Gastrocnemius medialis (tissue), 4 donors: ENCODE measurements around the gene CYTH3. TPM values are rescaled to one million over a fixed set of nuclear protein-coding genes. Genes with fewer than 3 reads are reported as not detected.
A peak's percentile ranks its signal among the peaks of the same experiment; 100 is the strongest.

Source experiments
- ATAC-seq, 2 donors: fragments of 150-250 bp; one replicate each; pipeline ENCODE4 v1.9.1; 2016
- DNase-seq, 2 donors: peaks; one replicate each; pipeline ENCODE4 v3.0.0-alpha.2; 2019
- H3K27ac ChIP-seq, 4 donors: fragments of 200-600 bp; sonication (generic); 1 replicate in 1 of 4; 2 replicates in 3 of 4; pipeline ENCODE4 v1.5.1; 2016 to 2018; ENCODE audit warnings: mild to moderate bottlenecking in 2 of 4, moderate library complexity in 1 of 4
- H3K27me3 ChIP-seq, 3 donors: fragments of 200-600 bp; sonication (generic) in 2 of 3; 1 replicate in 1 of 3; 2 replicates in 2 of 3; pipeline versions ENCODE4 v1.5.1 to v1.6.0; 2016 to 2019; ENCODE audit warnings: mild to moderate bottlenecking in 1 of 3, moderate library complexity in 1 of 3
- H3K36me3 ChIP-seq, 2 donors: fragments of 200-600 bp; sonication (generic) in 1 of 2; one replicate each; pipeline ENCODE4 v1.5.1; 2017 to 2018
- H3K4me1 ChIP-seq, 2 donors: fragments of 200-600 bp; sonication (generic) in 1 of 2; one replicate each; pipeline ENCODE4 v1.5.1; 2016 to 2017; ENCODE audit warnings: mild to moderate bottlenecking in 2 of 2
- H3K4me3 ChIP-seq, 4 donors: fragments of 200-600 bp; sonication (generic) in 3 of 4; 1 replicate in 1 of 4; 2 replicates in 3 of 4; pipeline ENCODE4 v1.5.1; 2016 to 2019; ENCODE audit warnings: mild to moderate bottlenecking in 2 of 4
- H3K9me3 ChIP-seq, 3 donors: fragments of 200-600 bp; sonication (generic) in 2 of 3; 1 replicate in 1 of 3; 2 replicates in 2 of 3; pipeline ENCODE4 v1.5.1; 2016 to 2019
- POLR2A ChIP-seq, 2 donors: fragments of 450-650 bp; IDR thresholded peaks; one replicate each; pipeline ENCODE4 v1.6.1; 2017; ENCODE audit warnings: antibody characterized with exemption in 2 of 2, mild to moderate bottlenecking in 2 of 2, moderate library complexity in 2 of 2
- in situ Hi-C, 4 donors: fragments of 200-750 bp; cut with MboI; loops; one replicate each; pipeline versions ENCODE4 v1.15.0 to v1.8.0; 2017; ENCODE audit warnings: low sequenced_read_pairs in 4 of 4
- intact Hi-C: fragments of 100-400 bp; cut with DNase I; formaldehyde crosslinking; loops from one replicate; pipeline ENCODE4 v1.15.1; 2023; ENCODE audit warnings: low total_unique reads
- total RNA-seq, 4 donors: library from RNA; depleted of rRNA; stranded (reverse); fragments of >200 nt; gene quantifications; one replicate each; pipeline versions ENCODE4 v1.1.0 to v1.2.3, GENCODE V29; 2016
- TF ChIP-seq, protein P1 (sequence below), 5 experiments: fragments of 450-650 bp in 3 of 5; fragments of 200-600 bp in 2 of 5; sonication (generic) in 2 of 5; IDR thresholded peaks in 4 of 5; conservative IDR thresholded peaks in 1 of 5; 1 replicate in 4 of 5; 2 replicates in 1 of 5; pipeline ENCODE4 v1.5.1; 2016 to 2019; ENCODE audit warnings: antibody characterized with exemption in 5 of 5, mild to moderate bottlenecking in 3 of 5, moderate library complexity in 3 of 5

Gene CYTH3
- total RNA-seq, 4 donors from 2014 or later: 14.3 to 20.2 (median 16.7) TPM

DNA sequence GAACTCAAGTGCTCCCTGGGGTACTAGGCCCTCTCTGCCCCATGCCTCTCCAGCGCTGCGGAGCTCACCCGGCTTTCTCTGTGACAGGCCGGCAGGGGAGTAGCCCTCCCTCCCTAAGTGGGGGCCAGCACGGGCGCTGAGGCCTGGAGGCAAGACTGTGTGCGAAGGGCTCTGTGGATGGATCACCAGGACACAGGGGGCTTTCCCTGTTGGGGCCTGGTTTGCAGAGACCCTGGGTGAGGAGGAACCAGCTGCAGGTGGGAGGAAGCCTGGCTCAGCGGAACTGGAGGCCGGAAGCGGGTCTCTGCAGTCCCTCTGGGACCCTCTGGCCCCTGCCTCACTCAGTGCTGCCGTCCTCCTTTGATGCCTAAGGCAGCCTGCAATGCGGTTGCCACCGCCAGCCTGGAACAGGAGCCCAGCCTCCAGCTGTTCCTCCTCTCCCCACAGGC is 106.0 kb downstream of the CYTH3 start:
- Histone ChIP-seq H3K27me3 (no peaks in the 10 kb centered on the region), H3K4me3 (no peak overlapping the region), H3K36me3 (peaks cover 0 to 21% of the 10 kb centered on the region in 2 donors), H3K9me3 (no peaks in the 10 kb centered on the region), H3K4me1 (peaks cover 7 to 13% of the 10 kb centered on the region in 2 donors), H3K27ac (peak overlapping the region in 2 of 4 donors; percentile 27 to 46)
- intact Hi-C loops: no loop called here
- TF ChIP-seq, protein P1, sequence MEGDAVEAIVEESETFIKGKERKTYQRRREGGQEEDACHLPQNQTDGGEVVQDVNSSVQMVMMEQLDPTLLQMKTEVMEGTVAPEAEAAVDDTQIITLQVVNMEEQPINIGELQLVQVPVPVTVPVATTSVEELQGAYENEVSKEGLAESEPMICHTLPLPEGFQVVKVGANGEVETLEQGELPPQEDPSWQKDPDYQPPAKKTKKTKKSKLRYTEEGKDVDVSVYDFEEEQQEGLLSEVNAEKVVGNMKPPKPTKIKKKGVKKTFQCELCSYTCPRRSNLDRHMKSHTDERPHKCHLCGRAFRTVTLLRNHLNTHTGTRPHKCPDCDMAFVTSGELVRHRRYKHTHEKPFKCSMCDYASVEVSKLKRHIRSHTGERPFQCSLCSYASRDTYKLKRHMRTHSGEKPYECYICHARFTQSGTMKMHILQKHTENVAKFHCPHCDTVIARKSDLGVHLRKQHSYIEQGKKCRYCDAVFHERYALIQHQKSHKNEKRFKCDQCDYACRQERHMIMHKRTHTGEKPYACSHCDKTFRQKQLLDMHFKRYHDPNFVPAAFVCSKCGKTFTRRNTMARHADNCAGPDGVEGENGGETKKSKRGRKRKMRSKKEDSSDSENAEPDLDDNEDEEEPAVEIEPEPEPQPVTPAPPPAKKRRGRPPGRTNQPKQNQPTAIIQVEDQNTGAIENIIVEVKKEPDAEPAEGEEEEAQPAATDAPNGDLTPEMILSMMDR (IDR thresholded peaks at IDR 0.05 in 4 of 5, conservative IDR thresholded peaks at IDR 0.05 in 1 of 5): no peak
- TF ChIP-seq POLR2A (IDR thresholded peaks at IDR 0.05): no peak
- no peak for ATAC-seq
- DNase-seq: no peak
- in situ Hi-C loops: no loop called here

DNA sequence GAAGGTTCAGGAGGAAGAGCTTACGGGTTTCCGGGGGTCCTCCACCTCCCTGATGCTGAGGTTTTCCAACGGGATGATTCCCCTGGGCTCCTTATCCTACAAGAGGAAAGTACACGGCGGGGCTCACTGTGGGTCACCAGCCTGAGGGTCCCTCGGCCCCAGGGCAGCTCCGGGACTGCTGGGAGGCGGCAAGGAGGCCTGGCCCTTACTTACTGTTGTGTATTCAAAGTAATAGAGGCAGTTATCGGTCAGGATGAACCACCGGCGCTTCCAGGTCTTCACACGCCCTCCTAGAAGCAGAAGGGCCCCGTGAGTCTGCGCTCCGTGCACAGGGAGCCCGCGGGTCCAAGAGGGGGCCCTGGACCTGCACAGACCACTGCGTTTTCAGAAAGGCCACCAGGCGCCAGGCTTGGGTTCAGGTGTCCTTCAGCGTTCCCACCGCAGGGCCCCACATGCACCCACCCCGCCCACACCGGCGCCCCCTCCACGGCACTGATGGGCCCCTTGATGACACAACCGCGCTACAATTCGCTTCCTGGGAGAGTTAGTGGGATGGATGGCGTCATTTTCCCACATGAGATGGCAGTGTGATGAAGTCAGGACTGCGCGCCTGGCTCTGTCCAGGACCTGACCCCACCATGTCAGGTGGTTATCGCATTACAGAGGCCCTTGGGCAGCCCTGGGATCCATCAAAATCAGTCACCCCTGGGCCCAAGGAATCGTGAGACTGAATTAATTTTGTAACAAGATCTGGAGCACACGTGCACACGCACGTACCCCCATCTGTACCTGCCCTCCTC is 106.7 kb downstream of the CYTH3 start:
- ATAC-seq (no peak), DNase-seq (no peak)
- in situ Hi-C loops (no loop called here), intact Hi-C loops (no loop called here)
- Histone ChIP-seq H3K4me1 (peaks cover 7 to 13% of the 10 kb centered on the region in 2 donors), H3K27ac (peak overlapping the region in 1 of 4 donors; percentile 46), H3K4me3 (no peak overlapping the region), H3K36me3 (peaks cover 0 to 18% of the 10 kb centered on the region in 2 donors), H3K9me3 (no peaks in the 10 kb centered on the region), H3K27me3 (no peaks in the 10 kb centered on the region)
- TF ChIP-seq POLR2A (IDR thresholded peaks at IDR 0.05): no peak
- TF ChIP-seq, protein P1 (IDR thresholded peaks at IDR 0.05 in 4 of 5, conservative IDR thresholded peaks at IDR 0.05 in 1 of 5): no peak

DNA sequence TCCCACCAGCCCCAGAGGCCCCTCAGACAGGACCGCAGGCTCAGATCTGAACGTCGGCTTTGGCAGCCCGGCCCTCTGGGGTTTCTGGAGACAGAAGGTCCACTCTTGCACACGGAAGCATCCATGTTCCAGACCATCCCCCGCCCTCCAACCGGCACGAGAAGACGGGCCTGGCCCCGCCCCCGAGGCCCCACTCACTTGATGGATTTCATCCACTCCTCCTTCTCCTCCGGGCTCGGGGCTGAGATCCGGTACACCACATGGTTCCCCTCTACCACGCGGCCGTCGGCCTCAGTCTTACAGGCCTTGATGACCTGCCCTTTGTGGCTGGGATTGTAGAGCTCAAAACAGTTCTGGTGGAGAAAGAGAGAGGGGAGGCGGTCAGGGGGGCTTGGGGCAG is 107.3 kb downstream of the CYTH3 start:
- ATAC-seq (no peak), DNase-seq (no peak)
- Histone ChIP-seq H3K27ac (peak overlapping the region in 3 of 4 donors; percentile 12 to 33 (median 25)), H3K4me3 (no peak overlapping the region), H3K4me1 (peaks cover 7 to 19% of the 10 kb centered on the region in 2 donors), H3K27me3 (no peaks in the 10 kb centered on the region), H3K36me3 (peaks cover 0 to 14% of the 10 kb centered on the region in 2 donors), H3K9me3 (no peaks in the 10 kb centered on the region)
- TF ChIP-seq, protein P1 (IDR thresholded peaks at IDR 0.05 in 4 of 5, conservative IDR thresholded peaks at IDR 0.05 in 1 of 5): no peak
- no peak for TF ChIP-seq POLR2A (IDR thresholded peaks at IDR 0.05)
- intact Hi-C loops (no loop called here), in situ Hi-C loops (no loop called here)

DNA sequence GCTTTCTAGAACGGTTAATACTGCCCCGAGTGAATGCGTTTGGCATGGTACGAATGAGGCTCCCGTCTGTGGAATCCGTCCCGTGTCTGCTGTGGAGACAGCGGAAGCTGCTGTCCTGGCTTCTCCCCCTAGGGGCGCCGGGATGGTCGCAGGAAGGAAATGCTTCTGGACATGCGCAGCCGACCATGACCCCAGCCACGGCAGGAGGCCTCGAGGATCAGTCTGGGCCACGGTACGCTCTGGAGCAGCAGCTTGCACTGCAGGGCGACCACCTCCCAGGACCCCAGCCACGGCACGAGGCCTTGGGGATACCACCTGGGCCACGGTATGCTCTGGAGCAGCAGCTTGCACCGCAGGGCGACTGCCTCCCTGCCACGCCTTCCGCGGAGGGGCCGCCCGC is 107.9 kb downstream of the CYTH3 start:
- TF ChIP-seq POLR2A (IDR thresholded peaks at IDR 0.05): no peak
- TF ChIP-seq, protein P1 (IDR thresholded peaks at IDR 0.05 in 4 of 5, conservative IDR thresholded peaks at IDR 0.05 in 1 of 5): peak in 2 of 5 experiments; percentile 7 to 8
- Histone ChIP-seq H3K27ac (peak overlapping the region in 3 of 4 donors; percentile 12 to 33 (median 25)), H3K4me3 (no peak overlapping the region), H3K27me3 (no peaks in the 10 kb centered on the region), H3K9me3 (no peaks in the 10 kb centered on the region), H3K36me3 (peaks cover 0 to 15% of the 10 kb centered on the region in 2 donors), H3K4me1 (peaks cover 7 to 22% of the 10 kb centered on the region in 2 donors)
- in situ Hi-C loops (loop anchor here in 1 of 4 donors (5.0 kb wide), 1 partner anchor 158 kb away; no protein-coding TSS in a partner anchor), intact Hi-C loops (no loop called here)
- DNase-seq: no peak
- ATAC-seq: no peak
